ENCODE results near the gene HPN. TPM values are rescaled to one million over a fixed set of nuclear protein-coding genes. Genes with fewer than 3 reads are reported as not detected.
A peak's percentile ranks its signal among the peaks of the same experiment; 100 is the strongest.

Gene HPN
- polyA plus RNA-seq, 1 experiment: not detected

DNA sequence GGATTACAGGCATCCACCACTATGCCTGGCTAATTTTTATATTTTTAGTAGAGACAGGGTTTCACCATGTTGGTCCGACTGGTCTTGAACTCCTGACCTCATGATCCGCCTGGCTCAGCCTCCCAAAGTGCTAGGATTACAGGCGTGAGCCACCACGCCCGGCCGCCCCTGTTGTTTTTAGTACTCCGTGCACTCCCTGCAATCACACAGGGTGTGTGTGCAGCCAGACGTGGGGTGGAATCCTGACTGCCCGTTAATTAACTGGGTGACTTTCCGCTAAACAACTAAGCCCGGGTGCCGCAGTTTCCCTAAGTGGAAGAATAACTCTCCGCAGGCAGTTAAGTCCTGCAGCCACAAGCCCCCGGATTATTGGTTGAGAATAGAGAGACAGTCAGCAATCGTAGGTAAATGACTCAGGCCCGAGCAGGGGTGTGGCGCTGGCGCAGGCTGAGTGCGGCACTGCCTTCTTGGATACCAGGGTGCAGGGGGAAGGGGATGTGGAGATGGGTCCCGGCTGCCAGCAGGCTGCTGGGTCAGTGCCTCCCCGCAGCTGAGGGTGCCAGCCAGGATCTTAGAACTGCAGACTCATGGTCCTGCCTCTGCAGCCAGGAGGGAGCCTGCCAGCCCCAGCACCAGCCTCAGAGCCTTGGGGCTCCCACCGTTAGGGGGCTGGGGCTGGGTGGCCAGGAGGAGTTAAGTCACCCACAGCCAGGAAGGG, 68.0 kb downstream of the HPN start:
- Histone ChIP-seq H3K4me3 (ENCODE audit: low read depth, low read length) (no peak overlapping the region), H3K27me3 (ENCODE audit: control insufficient read depth, insufficient read depth, low read length) (peaks cover 3% of the 10 kb centered on the region), H3K27ac (ENCODE audit: low read depth, low read length) (no peak overlapping the region), H3K9me3 (ENCODE audit: control insufficient read depth, insufficient read depth, low read length) (peaks cover 12% of the 10 kb centered on the region)
- DNase-seq (ENCODE audit: low read depth, low spot score): no peak
- ChIA-PET CTCF (interaction anchor here (1.5 kb wide), 1 partner anchor 40 kb away, joined by 3 read pairs; no protein-coding TSS in a partner anchor), POLR2A (no interaction called here)
- TF ChIP-seq, protein P1, sequence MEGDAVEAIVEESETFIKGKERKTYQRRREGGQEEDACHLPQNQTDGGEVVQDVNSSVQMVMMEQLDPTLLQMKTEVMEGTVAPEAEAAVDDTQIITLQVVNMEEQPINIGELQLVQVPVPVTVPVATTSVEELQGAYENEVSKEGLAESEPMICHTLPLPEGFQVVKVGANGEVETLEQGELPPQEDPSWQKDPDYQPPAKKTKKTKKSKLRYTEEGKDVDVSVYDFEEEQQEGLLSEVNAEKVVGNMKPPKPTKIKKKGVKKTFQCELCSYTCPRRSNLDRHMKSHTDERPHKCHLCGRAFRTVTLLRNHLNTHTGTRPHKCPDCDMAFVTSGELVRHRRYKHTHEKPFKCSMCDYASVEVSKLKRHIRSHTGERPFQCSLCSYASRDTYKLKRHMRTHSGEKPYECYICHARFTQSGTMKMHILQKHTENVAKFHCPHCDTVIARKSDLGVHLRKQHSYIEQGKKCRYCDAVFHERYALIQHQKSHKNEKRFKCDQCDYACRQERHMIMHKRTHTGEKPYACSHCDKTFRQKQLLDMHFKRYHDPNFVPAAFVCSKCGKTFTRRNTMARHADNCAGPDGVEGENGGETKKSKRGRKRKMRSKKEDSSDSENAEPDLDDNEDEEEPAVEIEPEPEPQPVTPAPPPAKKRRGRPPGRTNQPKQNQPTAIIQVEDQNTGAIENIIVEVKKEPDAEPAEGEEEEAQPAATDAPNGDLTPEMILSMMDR (IDR thresholded peaks at IDR 0.05; ENCODE audit: low read depth, low read length): no peak

- Histone ChIP-seq H3K9me3 (ENCODE audit: control insufficient read depth, insufficient read depth, low read length) (peaks cover 5% of the 10 kb centered on the region), H3K4me3 (ENCODE audit: low read depth, low read length) (no peak overlapping the region), H3K27ac (ENCODE audit: low read depth, low read length) (no peak overlapping the region), H3K27me3 (ENCODE audit: control insufficient read depth, insufficient read depth, low read length) (peaks cover 3% of the 10 kb centered on the region)
- ChIA-PET POLR2A (no interaction called here), CTCF (interaction anchor here (0.7 to 1.5 kb wide), 4 partner anchors 21 to 44 kb away, joined by 3 to 7 read pairs (median 4); partner anchors contain the start of gene LGI4)
- no peak for DNase-seq (ENCODE audit: low read depth, low spot score)
- TF ChIP-seq, protein P1 (IDR thresholded peaks at IDR 0.05; ENCODE audit: low read depth, low read length): no peak
Measured at GRCh38 chr19:35110974-35111373, 69.5 kb downstream of the HPN start.

GRCh38 chr19:35112995-35113688, 71.6 kb downstream of the HPN start:
- ChIA-PET CTCF (interaction anchor here (0.6 to 1.1 kb wide), 2 partner anchors 28 to 29 kb away, joined by 3 to 9 read pairs; no protein-coding TSS in a partner anchor), POLR2A (no interaction called here)
- Histone ChIP-seq H3K9me3 (ENCODE audit: control insufficient read depth, insufficient read depth, low read length) (no peaks in the 10 kb centered on the region), H3K27me3 (ENCODE audit: control insufficient read depth, insufficient read depth, low read length) (peaks cover 9% of the 10 kb centered on the region), H3K4me3 (ENCODE audit: low read depth, low read length) (no peak overlapping the region), H3K27ac (ENCODE audit: low read depth, low read length) (no peak overlapping the region)
- DNase-seq (ENCODE audit: low read depth, low spot score): no peak
- TF ChIP-seq, protein P1 (IDR thresholded peaks at IDR 0.05; ENCODE audit: low read depth, low read length): no peak

GRCh38 chr19:35114353-35115176, 73.0 kb downstream of the HPN start:
- no peak overlapping the region for H3K27ac ChIP-seq (ENCODE audit: low read depth, low read length)
- no peaks in the 10 kb centered on the region for H3K9me3 ChIP-seq (ENCODE audit: control insufficient read depth, insufficient read depth, low read length)
- H3K4me3 ChIP-seq (ENCODE audit: low read depth, low read length): no peak overlapping the region
- POLR2A ChIA-PET: no interaction called here
- peaks cover 7% of the 10 kb centered on the region for H3K27me3 ChIP-seq (ENCODE audit: control insufficient read depth, insufficient read depth, low read length)
- CTCF ChIA-PET: interaction anchor here (0.6 to 4.8 kb wide), 17 partner anchors 8 to 106 kb away, joined by 3 to 42 read pairs (median 4); partner anchors contain the start of genes FXYD5, FXYD7 and LGI4
- DNase-seq (ENCODE audit: low read depth, low spot score): no peak
- TF ChIP-seq, protein P1 (IDR thresholded peaks at IDR 0.05; ENCODE audit: low read depth, low read length): peak; percentile 98
